GM12865 (cell line): ENCODE data around the gene ZMYM2.

Experiments used
- DNase-seq: peaks from one replicate; pipeline ENCODE4 v3.0.0; 2010; ENCODE audit warnings: low read depth
- H3K4me3 ChIP-seq: 2 replicates; pipeline ENCODE4 v1.5.1; 2011; ENCODE audit warnings: mild to moderate bottlenecking, low read depth, low read length, control low read depth
- TF ChIP-seq, protein P1 (sequence below): IDR thresholded peaks from 2 replicates; pipeline ENCODE4 v1.5.1; 2011; ENCODE audit warnings: low read length, control low read depth, low read depth, inconsistent platforms; ENCODE audit not compliant: insufficient read depth; ENCODE audit errors: missing control alignments

The ZMYM2 gene

DNA sequence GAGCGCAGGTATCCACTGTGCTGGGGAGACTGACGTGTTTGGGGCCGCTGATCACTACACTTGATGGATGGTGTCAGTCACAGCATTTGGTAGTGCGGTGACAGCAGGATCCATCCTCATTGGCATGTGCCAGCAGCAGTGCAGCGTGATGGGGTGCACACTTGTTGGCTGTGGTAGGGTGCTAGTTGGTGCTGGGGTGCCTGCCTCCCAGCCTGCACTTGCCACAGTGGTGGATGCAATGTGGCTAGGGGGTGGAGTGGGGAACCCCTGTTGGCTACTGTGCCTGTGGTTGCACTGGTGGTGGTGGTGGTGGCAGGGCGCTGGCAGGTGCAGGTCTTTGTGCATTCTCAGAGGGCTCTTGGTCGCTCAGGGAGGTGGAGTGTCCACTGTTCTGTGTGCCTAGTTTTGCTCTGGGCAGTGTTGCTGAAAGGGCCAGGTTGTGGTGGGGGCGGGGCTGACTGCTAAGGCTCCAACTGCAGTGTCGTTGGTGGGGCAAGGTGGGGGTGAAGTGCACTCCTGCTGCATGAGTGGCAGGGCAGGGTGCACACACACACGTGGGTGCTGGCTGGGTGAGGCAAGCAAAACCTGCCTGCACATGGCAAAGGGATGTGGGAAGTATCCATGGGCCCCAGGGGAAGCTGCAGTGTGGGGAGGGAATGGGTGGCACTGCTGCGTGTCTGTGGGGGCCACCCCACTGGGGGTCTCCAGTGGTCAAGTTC is 84.8 kb downstream of the ZMYM2 start:
- no peak overlapping the region for H3K4me3 ChIP-seq
- TF ChIP-seq, protein P1, sequence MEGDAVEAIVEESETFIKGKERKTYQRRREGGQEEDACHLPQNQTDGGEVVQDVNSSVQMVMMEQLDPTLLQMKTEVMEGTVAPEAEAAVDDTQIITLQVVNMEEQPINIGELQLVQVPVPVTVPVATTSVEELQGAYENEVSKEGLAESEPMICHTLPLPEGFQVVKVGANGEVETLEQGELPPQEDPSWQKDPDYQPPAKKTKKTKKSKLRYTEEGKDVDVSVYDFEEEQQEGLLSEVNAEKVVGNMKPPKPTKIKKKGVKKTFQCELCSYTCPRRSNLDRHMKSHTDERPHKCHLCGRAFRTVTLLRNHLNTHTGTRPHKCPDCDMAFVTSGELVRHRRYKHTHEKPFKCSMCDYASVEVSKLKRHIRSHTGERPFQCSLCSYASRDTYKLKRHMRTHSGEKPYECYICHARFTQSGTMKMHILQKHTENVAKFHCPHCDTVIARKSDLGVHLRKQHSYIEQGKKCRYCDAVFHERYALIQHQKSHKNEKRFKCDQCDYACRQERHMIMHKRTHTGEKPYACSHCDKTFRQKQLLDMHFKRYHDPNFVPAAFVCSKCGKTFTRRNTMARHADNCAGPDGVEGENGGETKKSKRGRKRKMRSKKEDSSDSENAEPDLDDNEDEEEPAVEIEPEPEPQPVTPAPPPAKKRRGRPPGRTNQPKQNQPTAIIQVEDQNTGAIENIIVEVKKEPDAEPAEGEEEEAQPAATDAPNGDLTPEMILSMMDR, result no peak
- no peak for DNase-seq

DNA sequence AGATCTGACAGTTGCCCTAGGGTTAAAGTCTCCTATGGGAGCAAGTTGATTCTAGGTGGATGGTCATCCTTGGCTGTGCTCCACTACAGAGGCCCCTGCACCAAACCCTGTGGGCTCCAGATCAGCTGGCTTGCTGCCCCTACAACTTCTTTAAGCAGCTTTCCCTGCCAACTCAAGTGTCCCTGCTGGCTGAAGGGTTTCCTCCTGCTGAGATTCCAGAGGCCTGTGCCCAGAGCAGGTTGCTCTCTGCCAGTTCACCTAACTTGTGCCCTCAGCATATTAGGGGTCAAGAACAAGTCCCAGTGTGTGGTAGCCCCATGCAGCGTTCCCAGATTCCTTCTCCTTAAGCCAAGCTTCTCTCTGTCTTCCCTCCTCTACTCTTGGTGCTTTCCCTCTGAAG is 85.6 kb downstream of the ZMYM2 start:
- TF ChIP-seq, protein P1, result no peak
- no peak overlapping the region for H3K4me3 ChIP-seq
- DNase-seq, result no peak

DNA sequence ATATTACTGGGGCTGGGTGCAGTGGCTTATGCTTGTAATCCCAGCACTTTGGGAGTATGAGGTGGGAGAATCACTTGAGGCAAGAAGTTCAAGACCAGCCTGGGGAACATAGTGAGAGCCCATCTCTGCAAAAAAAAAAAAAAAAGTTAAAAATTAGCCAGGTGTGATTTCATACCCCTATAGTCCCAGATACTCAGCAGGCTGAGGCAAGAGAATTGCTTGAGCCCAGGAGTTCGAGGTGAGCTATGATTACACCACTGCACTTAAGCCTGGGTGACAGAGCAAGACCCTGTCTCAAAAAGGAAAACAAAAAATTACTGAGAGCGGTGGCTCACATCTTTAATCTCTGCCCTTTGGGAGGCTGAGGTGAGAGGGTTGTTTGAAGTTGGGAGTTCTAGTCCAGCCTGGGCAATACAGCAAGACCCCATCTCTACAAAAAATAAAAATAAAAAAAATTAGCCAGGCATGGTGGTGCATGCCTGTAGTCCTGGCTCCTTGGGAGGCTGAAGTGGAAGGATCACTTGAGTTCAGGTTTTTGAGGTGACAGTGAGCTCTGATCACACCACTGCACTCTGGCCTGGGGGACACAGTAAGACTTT is 87.5 kb downstream of the ZMYM2 start:
- TF ChIP-seq, protein P1, result no peak
- DNase-seq, result no peak
- no peak overlapping the region for H3K4me3 ChIP-seq

DNA sequence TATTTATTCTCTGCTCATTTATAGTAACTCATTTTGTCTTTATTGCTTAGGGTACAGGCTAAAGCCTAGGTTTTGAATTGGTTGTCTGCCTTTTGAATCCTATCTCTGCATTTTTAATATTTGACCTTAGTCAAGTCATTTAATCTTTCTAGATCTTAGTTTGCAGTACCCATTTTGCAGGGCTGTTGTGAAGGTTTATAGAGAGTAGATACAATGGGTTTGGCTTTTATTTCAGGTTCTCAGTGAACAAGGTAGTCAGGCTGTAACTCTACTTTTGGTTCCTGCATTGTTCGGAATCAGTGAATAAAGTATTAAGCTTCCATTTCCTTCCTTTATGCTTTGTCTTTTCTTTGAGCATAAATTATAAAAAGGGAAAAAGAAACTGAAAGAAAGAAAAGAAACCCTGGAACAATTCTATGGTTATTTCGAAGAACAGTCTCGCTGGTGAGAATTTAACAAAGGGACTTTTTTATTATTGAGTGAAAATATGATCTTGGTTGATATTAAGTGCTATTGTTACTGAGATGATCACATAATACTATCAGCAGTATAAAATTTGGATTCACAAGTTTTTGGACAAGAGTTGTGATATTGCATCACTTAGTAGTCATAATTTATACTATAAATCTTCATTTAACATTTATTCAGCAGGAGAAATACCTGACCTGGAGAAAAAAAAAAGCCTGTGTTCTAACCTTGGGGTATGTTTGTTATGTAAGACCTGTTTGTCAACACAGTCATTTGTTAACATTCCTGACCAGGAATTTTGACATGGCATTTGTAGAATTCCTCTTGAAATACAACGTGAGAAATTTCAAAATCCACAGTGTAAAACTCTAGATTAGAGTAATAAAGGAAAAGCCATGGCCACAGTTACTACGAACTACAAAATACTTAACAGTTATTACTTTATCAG is 91.3 kb downstream of the ZMYM2 start:
- no peak overlapping the region for H3K4me3 ChIP-seq
- TF ChIP-seq, protein P1, result no peak
- DNase-seq, result no peak

DNA sequence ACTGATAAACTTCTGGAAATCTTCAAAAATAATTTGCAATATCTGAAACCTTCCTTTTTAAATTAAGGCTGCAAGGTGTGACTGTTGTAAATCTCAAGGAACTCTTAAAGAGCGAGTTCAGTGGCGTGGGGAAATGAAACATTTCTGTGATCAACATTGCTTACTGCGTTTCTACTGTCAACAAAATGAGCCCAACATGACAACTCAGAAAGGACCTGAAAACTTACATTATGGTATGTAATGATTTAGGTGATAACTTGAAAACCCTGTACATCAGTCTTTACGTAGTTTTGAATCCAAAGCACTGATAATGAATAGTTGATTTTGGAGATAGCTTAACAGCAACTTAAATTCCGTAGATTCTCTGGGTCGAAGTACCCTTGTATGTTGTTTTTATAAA is 92.8 kb downstream of the ZMYM2 start:
- H3K4me3 ChIP-seq, result no peak overlapping the region
- TF ChIP-seq, protein P1, result no peak
- no peak for DNase-seq

DNA sequence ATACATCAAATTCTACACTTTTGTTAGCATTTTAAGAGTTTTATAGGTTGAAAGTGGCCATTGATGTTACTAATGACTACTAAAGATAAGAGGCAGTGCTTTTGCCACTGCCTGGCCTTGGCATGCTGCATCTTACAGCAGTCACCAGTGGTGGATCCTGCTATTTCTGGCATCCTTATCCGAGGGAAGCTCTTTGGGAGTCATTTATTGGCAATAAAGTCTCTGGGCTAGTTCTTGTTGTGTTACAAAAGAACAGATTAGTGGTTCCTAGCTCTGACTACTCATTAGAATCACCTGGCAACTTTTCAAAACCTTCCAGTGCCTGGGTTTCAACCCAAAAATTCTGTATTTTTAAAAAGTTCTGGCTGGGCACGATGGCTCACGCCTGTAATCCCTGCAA is 94.5 kb downstream of the ZMYM2 start:
- DNase-seq, result no peak
- no peak overlapping the region for H3K4me3 ChIP-seq
- TF ChIP-seq, protein P1, result no peak
